GM19324 (cell line): ENCODE data around the gene CEL.

Experiments
- ATAC-seq: cut with Tn5 transposase; IDR thresholded peaks from one replicate; pipeline ENCODE4 v1.9.1; 2021; ENCODE audit warnings: mild to moderate bottlenecking, moderate library complexity; ENCODE audit not compliant: unreplicated experiment, low FRiP score

The CEL gene

GRCh38 chr9:133101356-133102189 lies 39.8 kb downstream of the CEL start:
- ATAC-seq = no peak

GRCh38 chr9:133102190-133103021 lies 40.6 kb downstream of the CEL start:
- no peak for ATAC-seq

DNA sequence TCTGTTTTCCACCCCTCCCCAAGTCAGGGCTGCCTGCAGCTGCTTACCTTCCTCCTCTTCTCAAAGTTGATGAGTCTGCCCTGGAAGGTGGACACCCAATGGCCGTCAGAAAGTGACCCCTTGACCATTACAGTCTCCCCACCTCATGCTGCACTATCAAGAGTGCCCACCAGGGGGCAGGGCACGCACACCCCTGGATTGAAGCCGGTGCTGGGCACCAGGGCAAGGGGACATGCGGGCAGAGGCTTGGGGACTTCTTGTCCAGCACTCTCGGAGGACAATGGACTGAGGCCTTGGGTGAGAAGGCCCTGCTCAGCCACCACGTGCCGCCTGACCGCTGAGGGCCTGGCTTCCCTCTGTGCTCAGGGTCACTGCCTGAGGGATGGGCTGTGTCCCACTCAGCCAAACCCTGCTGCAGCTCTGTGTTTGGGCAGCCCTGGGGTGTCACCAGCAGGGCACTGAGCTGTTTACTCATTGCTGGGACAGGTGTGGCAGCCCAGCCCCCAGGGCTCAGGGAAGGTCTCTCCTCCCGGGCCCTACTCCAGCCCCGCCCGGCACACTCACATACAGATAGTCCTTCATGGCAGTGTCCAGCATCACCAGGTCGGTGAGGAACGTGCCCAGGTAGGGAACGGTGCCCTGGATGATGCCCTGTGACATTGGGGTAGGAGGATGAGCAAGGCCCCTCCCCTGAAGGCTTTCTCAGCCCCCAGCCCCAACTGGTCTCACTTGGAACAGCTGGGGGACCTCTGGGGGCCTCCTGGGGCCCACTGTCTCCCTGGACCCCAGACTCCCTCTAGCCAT lies 41.6 kb downstream of the CEL start:
- no peak for ATAC-seq

DNA sequence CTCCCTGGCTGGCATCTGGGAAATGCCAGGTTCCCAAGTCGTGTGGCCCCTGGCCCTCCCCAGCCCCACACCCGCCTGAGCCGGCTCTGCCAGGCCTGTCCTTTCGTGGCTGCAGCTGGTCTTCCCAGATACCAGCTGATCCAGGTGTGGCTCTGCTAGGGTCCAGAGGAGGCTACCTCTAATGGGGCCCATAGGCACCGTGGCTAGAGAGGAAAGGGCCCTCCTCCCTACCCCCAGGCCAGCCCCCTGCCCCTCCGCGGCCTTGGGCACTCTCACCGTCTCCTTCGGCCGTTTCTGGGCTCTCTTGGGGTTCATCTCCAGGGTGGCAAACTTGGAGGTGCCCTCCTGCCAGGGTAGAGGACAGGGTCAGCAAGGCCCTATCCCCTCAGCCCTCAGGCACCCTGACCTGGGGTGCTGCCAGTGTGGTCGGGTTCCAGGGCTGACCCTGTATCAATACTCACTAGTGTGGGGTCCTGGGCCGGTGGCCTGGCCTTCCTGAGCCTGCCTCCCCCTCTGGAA lies 42.3 kb downstream of the CEL start:
- ATAC-seq = no peak

DNA sequence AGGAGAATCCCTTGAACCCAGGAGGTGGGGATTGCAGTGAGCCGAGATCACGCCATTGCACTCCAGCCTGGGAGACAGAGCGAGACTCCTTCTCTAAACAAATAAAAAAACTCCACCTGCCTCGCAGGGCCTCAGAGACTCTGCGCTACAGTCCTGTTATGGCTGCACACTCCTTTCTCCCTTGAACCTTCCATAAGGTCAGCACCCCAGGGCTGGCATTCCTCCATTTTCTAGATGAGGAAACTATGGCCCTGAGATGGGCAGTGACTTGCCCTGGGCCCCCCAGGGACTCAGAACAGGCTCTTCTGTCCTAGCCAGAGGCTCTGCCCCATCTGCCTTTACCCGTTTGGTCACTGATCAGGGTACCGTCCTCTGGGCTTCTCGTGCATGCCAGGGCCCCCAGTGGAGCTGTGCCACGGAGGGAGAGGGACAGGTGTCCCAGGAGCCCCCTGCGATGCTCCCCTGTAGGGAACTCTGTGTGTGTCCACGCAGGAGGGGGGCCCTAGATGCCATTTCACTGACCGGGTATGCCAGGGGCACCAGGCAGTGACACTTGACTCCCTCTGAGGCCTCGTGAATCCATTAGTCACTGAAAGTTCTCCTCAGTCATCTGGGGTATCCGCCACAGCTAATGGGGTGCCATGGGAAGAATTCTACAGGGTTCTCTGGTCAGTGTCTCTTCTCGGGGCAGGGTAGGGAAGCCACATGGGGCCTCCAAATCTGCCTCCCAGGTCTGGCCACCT lies 43.1 kb downstream of the CEL start:
- ATAC-seq = no peak

DNA sequence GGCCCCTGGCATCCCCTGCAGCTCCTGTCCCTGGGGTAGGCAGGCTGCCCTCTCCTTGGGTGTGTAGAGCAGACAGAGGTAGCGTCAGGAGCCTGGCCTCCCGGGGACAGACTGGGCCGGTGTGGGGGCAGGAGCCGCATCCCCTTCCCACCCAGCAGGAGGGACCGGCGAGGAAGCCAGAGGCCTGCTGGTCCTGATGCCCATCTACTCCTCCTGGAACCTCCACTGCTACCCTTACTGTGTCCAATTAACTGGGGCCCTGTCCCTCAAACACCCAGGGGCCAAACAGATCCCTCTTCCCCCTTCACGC lies 43.6 kb downstream of the CEL start:
- no peak for ATAC-seq

DNA sequence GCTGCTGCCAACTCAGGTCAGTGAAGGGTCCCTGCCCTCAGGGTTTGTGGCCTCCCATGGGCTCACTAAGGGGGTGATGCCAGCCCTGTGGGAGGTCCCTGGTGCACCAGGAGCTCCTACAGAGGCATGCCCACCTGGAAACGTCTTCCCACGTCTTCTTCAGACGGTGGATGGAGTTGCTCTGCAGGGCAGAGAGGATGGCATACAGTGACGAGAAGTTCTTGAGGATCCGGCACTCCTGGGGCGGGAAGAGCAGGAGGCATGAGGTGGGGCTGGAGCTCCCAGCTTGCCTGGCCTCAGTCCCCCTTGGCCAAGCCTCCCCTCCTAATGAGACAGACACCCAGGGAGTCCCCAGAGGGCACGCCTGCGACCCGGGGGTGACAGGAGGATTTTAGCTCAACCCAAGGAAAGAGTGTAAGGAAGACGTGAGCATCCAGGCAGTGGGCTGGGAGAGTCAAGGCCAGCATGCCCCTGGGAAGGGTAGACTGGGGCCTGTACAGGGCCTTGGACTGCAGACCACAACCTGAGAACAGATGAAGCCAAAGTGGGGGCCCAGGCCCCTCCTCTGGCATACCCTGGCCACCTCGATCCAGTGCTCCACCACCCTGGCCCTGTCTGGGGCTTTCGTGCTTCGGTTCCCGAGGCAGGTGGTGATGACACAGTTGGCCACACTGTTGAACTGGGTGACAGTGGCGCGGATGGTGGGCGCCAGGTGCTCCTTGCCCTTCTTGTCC lies 44.9 kb downstream of the CEL start:
- no peak for ATAC-seq

DNA sequence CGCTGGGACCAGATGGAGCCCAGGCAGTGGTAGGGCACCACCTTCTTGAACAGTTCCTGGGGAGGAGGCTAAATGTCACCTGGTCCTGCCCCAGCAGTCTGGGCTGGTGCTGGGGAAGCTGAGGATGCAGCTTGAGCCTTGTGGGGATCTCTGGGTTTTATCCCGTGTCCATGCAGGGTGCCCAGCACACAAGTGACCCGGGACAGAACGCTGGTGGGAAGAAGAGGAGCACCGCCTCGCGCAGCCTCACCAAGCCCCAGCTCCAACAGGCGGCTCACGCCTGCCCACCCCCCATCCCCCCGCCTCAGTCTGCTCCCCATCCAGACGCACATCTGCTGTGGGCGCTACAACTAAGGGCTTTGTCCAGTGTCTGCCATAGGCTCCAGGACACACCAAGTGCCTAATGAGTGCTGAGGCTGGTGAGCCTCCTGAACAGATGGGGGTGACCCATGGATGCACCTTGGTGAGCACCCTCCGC lies 45.5 kb downstream of the CEL start:
- no peak for ATAC-seq

DNA sequence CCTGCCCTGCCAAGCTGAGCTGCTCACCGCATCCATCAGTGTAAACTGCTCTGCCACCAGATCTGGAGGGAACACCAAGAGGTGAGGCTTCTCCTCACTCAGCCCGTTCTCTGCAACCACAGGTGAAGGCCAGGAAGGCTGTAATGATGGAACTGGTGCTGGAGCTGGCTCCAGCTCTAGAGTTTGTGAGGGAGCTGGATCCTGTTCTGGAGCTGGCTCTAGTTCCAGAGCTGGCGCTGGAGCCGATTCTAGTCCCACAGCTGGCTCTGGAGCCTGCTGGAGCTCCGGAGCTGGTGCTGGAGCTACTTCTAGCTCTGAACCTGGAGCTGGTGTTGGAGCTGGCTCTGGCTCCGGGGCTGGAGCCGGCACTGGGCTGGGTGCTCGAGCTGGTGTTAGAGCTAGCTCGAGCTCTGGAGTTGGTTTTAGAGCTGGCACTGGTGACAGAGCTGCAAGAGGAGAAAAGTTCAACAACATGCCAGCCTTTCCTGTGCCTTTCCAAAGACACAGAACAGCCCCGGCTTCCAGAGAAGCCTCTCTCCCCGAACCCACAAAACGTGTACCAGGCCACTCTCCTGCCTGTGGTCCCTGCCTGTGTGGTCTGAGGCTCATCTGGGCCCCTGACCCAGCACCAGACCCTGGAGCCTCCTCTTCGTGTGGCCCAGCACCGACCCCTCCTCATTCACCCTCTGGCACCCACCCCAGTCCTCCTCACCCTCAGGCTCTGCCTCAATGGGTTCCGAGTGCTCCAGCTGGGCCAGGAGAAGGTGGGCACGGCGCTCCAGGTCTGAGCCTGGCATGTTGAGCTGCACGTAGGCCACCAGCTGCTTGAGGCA lies 46.4 kb downstream of the CEL start:
- no peak for ATAC-seq

DNA sequence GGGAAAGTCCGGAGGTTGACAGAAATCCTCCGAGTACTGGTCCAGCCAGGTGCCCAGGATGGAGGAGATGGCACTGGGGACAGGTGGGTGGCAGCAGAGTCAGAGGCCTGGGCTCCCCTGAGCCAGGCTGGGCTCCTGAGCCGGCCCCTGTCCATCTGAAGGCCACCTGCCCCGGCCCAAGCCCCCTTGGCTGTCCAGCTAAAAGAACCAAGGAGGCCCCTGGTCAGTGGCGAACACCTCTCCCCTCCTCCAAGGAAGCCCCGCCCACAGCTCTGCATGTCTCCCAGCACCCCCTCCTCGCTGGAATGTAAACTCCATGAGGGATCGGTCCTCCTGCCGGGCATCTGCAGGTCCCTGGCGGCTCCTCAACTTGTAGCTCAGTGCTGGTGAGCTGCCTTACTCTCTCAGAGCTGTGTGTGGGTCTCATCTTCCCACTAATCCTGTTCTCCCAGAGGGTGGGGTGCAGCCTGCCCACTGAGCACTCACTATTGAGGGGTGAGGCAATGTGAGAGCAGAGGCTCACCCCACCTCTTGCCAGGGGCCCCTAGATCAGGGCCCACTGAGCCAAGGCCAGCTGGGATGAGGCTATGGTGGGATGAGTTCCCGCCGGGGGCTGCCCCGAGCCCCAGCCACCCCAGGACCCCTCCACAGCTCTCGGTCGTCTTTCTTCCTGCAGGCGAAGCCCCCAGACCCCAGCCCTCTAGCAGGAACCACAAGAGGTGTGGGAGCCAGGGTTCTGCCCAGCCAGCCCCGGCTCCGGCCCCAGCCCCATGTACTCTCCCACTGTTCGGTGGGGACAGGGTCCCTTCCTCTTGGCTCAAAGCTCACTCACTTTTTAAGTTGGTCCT lies 47.2 kb downstream of the CEL start:
- ATAC-seq = no peak

GRCh38 chr9:133109931-133110650 lies 48.3 kb downstream of the CEL start:
- ATAC-seq = no peak

- no peak for ATAC-seq
Observed at GRCh38 chr9:133111808-133112662, 50.3 kb downstream of the CEL start.

DNA sequence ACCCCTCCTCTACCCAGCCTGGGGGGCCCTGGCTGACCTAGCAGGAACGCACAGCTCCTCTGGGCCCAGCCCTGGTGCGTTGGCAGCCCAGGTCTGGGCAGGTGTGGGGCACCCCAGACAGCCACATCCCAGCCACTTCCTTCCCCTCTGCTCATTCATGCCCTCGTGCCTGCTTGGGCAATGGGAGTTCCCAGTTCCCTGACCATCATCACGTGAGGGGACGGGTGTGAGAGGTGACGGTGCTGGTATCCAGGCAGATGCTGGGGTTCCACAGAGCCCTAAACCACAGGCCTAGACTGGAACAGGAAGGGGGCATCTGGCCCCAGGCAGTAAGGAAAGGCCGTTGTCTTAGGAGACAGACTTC lies 50.9 kb downstream of the CEL start:
- ATAC-seq = no peak

GRCh38 chr9:133113163-133113948 lies 51.6 kb downstream of the CEL start:
- ATAC-seq = no peak
